ENCODE data around the gene SYNE1.

SYNE1 gene

GRCh38 chr6:152273002-152273401, 364.2 kb downstream of the SYNE1 start:
- DNase-seq (ENCODE audit: low read depth) = no peak

DNA sequence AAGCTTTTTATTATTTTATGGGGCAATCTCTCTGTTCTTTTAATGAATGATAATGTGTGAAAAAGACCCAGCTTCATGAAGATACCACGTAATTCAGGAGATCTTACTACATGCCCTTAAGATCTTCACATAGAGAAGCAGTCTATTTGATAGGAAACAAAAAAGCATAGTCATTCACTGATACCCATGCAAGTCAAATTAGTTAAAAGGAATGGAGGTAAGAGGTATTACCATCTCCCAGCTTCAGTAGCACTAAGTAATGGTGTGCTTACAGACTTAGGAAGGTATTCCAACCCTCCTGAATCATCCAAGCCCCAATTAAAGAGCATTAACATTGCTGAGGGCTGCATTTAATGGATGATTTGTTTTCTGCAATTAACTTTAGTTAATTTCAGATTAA, 364.7 kb downstream of the SYNE1 start:
- no peak for DNase-seq (ENCODE audit: low read depth)

- DNase-seq (ENCODE audit: low read depth) = no peak
Measured at GRCh38 chr6:152271776-152272464, 365.2 kb downstream of the SYNE1 start.

DNA sequence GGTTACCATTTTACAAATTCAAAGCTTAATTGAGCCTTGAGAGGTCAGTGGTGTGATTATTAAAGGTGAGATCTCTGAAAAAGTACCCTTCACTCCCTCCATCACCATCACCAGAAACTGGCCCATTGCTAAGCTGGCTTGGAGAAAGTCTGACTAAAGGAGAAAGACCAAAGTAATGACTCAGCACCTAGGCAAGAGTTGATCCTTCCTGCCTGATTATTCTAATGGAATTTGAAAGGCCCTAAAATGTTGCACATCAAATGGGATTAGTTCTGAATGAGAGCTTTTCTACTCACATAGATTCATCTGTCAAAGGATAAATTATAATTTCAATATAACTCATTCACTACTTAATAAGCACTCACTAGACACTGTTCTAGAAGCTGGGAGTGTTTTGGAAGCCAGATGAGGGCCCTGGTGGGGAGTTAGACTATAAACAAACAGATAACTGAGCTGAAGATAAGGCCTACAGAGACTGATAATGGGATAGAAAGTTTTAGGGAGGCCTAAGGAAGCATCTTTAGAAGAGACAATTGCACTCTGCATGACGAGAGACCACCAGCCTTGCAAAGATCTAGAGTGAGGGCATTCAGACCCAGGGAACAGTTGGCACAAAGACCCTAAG, 366.7 kb downstream of the SYNE1 start:
- no peak for DNase-seq (ENCODE audit: low read depth)

DNA sequence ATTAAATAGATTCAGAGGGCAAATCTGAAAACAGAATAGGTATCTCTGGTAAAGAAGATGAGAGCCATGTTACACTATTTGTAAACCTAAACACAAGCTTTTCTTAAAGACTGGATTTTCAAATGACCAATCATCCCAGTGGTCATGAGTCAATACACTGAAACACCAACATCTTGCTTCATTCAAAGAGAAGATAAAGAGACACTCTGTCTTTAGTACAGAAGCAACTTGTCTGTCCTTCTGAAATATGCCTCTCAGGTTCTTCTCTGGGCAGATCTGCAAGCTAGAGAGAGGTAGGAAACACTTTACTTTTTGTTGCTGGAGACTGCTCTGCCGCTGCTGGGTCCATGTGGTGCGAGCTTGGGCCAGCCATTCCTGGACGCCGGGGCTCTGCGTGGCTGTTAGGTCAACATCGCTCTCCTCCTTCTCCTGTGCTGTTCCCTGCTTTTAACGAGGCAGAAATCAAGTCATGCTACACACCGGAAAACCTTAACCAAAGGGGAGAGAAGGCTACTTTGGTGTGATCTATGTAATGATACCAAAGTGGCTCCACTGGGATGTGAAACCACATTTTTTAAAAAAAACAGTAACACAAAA, 368.2 kb downstream of the SYNE1 start:
- no peak for DNase-seq (ENCODE audit: low read depth)

DNA sequence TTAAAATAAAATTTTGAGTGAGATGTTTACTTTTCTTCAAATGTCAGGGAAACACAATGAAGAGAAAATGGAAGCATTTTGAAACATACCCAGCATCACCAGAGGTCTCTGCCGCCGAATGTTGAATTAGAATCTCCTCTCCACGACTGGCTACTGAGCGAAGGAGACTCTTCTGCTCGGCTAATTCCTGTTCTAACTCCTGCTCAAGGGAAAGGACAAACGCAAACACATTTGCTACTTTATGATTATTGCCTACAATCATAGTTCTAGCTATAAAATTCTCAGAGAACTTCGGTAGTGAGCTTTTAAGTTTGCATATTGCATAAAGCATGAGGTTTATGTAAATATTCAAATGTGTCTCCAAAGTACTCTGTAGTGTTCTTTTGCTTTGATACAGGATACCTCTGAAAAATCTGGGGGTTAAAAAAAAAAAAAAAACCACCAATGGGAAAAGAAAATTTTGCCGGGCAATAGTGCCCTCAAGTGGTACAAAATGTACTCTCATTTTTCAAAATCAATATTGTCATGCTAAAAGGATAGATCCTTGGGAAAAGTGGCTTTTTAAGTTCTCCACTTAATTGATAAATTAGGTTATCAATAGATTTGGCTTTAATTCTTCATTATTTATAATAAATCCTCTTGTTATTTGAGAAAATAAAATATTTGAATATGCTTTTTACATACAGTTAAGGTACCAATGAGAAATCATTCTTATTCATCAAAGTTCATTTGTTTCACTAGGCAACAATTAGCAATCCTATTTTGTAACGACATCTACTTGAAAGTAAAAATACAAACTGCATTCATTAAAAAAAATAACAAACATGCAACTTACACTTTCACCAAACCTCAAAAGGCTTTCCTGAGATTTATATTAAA, 369.0 kb downstream of the SYNE1 start:
- DNase-seq (ENCODE audit: low read depth) = no peak

GRCh38 chr6:152265651-152266050, 371.5 kb downstream of the SYNE1 start:
- DNase-seq (ENCODE audit: low read depth) = no peak

GRCh38 chr6:152263582-152263981, 373.6 kb downstream of the SYNE1 start:
- no peak for DNase-seq (ENCODE audit: low read depth)

DNA sequence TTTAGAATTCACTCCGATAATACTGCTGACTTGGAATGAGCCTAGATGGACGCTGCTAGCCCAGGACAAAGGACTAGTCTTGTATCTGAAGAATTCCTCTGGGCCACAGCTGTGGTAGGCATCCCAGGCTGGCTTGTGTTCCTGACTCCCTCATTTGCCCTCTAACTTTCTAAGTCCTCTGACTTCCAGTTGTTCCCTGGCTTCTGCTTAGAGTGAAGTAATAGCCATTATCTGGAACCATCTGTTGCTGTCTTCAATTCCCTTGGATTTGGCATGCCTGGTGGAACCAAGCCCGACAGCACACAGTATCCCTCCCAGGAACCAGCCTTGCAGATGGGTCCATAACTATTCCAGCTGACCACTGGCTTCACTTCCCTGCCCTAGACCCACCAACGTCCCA, 376.0 kb downstream of the SYNE1 start:
- no peak for DNase-seq (ENCODE audit: low read depth)

DNA sequence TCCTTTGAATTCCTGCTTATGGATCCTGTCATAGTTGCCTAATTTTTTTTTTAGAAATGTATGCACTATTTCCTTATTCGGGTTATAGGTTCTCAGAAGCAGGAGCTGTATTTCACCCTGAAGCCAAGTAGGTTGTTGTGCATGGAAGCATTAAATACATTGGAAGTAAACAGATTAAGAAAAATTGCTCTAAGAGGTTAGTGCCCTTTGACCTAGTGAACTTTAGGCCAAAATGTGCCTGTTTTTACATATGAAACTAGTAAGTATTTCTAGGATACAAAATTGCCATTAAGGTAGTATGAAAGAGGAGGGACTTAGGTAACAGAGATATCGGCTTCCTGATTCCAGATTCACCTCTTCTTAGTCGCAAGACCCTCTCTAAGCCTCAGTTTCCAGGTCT, 377.9 kb downstream of the SYNE1 start:
- no peak for DNase-seq (ENCODE audit: low read depth)

GRCh38 chr6:152257581-152257980, 379.6 kb downstream of the SYNE1 start:
- DNase-seq (ENCODE audit: low read depth) = no peak

DNA sequence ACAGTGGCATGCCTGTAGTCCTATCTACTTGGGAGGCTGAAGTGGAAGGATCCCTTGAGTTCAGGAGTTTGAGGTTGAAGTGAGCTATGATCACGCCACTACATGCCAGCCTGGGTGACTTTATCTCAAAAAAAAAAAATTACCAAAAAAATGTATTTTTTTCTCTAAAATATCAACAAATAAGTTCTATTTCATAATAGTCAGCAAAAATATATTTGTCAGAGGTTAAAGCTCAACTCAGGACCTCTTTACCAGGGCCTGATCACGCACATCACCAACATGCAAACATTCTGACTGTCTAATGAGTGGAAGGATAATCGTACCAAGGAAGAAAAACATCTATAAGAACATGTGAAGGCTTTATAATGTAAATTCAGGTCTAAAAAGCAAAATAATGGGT, 387.0 kb downstream of the SYNE1 start:
- no peak for DNase-seq (ENCODE audit: low read depth)

DNA sequence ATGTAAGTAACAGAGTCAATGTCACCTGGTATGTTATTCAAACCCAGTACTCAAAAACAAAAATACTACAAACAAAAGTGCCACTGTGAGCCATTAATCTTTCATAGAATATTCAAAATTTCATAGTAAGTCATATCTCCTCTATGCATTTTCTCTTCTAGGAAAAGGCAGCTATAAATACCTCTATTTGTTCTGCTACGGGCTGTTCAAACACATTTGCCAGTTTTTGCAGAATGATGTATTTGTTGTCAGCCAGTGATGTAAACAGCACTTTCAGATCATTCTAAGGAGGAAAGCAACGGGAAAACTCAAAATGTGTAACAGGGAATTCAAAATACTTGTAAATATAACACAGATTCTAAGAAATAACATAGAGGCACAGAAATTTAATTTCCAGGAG, 388.2 kb downstream of the SYNE1 start:
- DNase-seq (ENCODE audit: low read depth) = no peak

DNA sequence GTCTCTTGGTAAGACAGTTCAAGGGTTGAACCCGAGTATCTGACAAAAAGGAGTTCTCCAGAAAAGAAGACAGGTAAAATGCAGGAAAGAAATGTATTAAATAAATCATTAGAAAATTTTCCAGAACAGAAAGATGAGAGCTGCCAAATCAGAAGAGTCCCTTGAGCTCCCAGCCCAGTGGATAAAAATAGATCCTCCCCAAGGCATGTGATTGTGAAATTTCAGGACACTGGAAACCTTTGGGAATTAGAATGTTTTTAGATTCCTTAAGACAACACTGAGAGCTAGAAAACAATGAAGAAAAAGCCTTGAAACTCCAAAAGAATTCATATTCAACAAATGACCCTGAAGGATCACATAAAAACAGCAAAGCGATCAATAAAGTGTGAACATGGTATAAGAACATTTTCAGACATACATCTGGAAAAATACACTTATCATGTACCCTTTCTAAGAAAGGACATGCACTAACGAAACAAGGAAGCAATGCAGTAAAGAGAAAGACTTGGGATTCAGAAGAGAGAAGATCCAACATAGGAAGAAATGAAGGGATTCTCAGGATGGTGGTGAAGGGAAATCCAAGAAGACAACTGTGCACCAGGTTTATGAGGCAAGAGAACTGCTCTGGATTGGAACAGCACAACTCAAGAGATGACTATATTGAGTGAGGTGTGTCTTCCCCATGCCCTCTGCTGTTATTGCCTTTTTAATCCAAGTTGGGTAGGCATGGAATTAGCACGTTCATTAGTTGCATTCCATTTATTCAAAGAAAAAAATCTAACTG, 390.4 kb downstream of the SYNE1 start:
- no peak for DNase-seq (ENCODE audit: low read depth)

DNA sequence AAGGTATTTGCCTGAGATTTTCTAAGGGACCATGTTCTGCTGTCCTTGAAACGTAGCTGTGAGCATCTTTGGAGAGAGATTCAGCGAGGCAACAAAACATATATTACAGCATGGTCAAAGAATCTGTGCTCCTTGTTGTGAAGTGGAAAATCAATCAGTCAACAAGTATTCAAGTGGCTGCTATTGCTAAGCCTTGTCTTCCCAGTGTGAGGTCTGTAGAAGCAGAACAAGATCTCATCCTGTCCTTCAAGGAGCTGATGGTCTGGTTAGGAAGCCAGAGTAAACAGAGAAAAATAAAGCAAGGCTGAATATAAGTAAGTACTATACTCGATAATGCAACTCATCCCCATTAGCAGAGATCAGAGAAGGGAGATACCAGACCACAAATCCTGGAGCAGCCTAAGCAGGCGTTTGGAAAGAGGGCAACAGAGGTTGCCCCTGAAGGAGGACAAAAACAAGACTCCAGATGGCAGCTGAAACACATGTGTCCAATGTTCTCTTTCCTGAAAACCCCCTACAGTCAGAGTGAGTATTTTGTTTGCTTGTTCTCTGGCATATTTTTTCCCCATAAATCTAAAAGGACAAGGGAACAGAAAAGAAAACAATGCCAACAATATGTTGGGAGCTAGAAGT, 392.0 kb downstream of the SYNE1 start:
- no peak for DNase-seq (ENCODE audit: low read depth)

DNA sequence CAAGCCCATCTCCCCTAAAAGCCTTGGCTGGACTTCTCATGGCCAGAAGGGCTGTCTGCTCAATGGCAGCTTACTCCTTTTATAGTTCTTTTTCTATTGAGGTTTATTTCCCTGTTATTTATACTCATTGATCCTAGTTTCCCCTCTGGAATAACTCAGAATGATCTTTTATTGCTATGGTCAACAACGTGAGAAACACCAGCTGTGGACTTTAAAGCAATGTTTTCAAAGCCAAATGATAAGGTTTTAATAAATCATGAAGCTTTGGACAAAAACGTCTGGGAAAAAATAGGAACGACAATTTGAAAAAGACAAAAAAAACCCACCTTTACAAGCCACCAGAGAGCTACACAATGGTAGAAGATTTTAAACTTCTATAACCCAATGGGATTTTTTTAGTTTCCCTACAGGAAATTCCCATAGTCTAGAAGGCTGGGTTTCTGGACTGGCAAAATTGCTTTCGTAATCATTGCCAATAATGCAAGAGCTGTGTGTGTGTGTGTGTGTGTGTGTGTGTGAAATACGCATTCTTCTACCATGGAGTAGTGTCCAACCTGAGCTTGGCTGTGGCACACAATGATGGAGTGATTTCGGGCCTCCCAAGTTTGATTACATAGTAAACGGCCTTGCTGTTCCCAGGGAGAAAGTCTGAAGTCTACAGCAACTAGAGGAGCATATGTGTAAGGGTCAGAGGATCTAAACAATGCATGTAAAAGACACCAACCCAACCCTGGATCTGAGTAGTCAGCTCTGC, 396.0 kb downstream of the SYNE1 start:
- no peak for DNase-seq (ENCODE audit: low read depth)

DNA sequence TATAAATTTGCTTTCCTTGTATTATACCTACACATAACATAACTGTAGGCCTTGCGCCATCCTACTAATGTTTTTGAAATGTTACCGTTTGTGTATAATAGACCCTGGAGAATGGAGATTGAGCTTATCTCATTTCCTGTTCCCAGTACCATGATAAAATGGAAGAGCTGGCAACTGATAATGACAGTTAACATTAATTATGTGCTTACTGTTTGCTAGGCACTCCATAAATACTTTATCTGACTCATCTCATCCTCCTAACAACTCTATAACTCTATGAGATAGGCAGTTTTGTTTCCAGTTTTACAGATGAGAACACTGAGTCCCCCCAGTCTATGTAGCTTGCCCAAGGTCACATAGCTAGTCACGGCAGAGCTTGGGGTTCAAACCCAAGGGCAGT, 396.7 kb downstream of the SYNE1 start:
- no peak for DNase-seq (ENCODE audit: low read depth)

- no peak for DNase-seq (ENCODE audit: low read depth)
Measured at GRCh38 chr6:152236370-152237097, 400.6 kb downstream of the SYNE1 start.

GRCh38 chr6:152233547-152234320, 403.4 kb downstream of the SYNE1 start:
- DNase-seq (ENCODE audit: low read depth) = no peak

Data from activated T-helper 1 cell treated with Interleukin-2 at 50 U/mL for 16 hours (primary cell).